EH (cell line): Measurements from ENCODE around the gene TRIP6.
"Not testable (repeated sequence)": the region's sequence is repeated elsewhere in the genome, so short reads cannot be mapped to it uniquely, and the experiment has no call there.

Experiments
- DNase-seq: peaks from one replicate; pipeline ENCODE4 v3.0.0-alpha.2; 2015; ENCODE audit warnings: low read depth

TRIP6 gene

GRCh38 chr7:100919335-100919734 is 52.1 kb downstream of the TRIP6 start:
- not testable (repeated sequence) for DNase-seq

DNA sequence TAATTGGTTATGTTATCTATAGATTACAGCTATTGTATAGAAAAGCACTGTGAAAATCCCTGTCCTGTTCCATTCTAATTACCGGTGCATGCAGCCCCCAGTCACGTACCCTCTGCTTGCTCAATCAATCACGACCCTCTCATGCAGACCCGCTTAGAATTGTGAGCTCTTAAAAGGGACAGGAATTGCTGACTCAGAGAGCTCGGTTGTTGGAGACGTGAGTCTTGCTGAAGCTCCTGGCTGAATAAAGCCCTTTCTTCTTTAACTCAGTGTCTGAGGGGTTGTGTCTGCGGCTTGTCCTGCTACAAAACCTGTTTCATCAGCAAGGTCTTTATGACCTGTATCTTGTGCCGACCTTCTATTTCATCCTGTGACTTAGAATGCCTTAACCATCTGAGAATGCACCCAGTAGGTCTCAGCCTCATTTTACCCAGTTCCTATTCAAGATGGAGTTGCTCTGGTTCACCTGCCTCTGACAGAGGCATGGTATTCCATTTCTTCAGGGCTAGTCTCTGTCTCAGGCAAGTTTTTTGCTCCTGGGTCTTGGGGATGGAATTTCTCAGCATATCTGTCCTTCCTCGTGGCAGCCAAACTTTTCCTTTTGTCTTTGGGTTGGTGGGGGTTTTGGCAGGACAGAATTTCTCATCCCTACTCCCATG is 52.7 kb downstream of the TRIP6 start:
- not testable (repeated sequence) for DNase-seq

GRCh38 chr7:100921039-100921438 is 53.9 kb downstream of the TRIP6 start:
- no peak for DNase-seq
